GM20000 (cell line): Measurements from ENCODE around the gene AVPR2.

Source experiments
- DNase-seq: peaks from one replicate; pipeline ENCODE4 v3.0.0; 2012; ENCODE audit warnings: low spot score
- CTCF ChIP-seq: IDR thresholded peaks from 2 replicates; pipeline ENCODE4 v1.5.1; 2012; ENCODE audit warnings: mild to moderate bottlenecking, control low read depth; ENCODE audit errors: extremely low read depth, missing control alignments

AVPR2 gene

DNA sequence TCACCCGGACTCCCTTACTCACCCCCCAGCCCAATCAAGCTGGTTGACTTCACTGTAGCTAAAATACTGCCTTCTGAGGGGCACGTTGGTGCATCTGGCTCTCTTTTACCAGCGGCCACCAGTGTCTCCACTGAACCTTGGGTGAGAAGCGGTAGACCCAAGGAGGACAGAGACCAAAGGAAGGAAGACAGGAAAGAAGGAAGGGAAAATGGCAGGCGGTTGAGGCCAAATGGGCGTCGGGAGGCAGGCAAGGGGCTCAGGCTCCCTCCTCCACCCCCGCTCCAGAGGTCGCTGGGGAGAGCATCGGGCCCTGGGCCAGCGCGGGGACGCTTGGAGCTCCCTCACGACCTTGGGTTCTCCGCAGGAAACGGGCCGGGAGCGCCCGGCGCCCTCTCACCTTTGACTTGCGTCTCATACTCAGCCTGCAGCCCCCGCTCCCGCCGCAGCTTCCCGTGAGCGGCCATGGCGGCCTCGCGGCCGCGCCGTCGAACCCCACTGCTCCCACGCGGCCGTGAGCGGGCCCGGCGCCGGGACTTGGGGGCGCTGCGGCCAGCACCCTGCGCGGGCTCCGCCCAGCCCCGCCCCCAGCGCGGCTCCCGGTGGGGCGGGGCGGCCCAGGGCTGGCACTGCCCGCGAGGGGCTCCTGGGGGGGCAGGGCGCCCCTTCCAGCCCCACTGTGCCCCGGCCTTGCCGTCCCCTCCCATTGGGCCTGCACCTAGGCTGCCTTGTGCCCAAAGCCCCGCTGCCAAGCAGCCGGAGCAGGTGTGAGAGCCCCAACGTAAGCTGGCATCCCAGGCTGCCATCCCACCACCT lies 21.5 kb downstream of the AVPR2 start, which contains the start of gene ARHGAP4:
Gene ARHGAP4 (minus strand): TSS at position 526 of the 813 bp plus-strand sequence. CDS start 62 bp downstream, at position 464.
- DNase-seq, result peak; percentile 68

DNA sequence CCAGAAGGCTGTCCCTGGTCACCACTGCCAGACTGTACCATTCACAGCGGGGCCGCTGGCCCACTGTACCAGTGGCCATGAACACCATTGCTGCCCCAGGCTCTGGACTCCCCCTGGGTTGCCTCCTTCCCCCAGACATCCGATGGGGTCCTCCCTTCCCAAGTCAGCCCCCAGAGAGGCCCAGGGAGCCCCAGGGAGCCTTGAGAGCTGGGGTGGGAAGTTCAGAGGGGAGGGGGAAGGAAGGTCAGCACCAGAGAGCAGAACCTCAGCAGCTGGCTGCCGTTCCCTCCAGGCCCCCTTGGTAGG lies 22.0 kb downstream of the AVPR2 start:
- TF ChIP-seq CTCF, result no peak
- no peak for DNase-seq

More for the DNA sequence above, 21.5 kb downstream of the AVPR2 start, which contains the start of gene ARHGAP4:
- no peak for TF ChIP-seq CTCF

DNA sequence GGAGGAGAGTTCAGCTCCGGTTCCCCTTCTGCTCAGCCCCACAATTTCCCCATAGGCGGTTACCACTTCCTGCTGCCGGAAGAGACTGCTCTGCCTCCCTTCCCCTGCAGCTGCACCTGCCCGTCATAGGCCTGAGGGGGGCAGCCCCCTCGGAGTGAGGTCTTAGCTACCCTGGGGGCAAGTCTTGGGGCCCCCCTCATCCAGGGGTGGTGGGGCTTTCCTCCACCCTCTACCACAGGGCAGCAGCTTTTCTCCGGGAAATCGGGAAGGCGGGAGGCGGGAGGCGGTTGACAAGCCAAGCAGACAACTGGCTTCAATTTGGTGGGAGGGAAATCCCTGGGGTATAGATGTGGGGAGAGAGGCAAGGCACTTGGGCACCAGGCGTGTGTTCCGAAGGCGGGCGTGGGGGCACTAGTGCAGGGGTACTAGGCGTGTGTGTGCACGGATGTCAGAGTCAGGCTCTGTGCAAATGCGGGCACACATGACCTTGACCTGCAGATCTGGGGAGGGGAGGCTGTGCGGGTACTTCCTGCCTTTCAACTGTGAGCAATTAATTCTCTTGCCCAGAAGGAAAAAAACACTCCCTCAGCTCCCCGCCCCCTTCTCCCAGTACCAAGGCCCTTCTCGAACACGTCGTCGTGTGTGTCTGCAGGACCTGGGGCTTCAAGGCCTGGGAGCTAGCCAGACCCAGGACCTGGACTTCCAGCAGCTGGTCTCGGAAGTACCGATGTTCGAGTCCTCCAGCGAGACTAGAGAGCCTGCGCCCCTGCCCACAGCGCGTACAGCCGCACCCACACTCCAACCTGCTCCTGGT lies 22.6 kb downstream of the AVPR2 start:
- no peak for TF ChIP-seq CTCF
- peak; percentile 86 for DNase-seq

GRCh38 chrX:153927672-153927921 lies 23.1 kb downstream of the AVPR2 start:
- no peak for DNase-seq
- TF ChIP-seq CTCF, result no peak

DNA sequence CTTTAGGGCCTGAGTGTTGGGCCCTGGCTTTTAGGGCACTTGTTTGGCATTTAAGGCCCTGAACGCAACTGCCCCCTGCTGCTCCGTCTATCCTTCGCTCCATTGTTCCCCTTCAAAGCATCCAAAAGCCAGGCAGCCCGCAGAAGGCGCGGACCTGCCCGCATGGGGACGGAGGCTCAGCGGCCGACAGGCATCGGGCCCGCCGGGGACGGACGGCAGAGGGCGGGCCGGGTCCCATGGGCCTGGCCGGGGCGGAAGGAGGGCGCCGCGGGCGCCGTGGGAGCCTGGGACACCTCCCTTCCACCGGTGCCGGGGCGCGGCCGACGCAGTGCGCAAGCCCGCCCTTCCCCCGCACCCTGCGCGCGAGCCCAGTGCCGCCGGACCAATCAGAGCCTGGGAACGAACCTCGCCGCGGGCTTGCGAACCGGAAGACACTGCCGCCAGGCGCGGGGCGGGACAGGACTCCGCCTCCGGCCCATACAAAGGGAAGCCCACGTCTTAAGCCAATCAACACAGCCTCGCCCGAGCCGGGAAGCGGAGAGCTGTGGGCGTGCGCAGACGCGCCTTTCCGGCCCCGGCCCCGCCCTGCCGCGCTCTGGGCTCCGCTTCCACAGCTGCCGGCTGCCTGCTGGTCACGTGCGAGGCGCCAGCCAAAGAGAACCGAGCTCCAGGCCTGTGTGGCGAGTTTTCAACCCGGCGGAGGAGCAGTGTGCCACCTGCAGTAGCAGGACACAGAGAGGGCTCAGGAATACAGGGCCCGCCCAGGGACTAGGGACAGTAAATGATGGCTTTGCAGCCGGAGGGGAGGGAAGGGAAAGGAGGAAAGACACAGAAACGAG lies 23.7 kb downstream of the AVPR2 start:
- TF ChIP-seq CTCF, result no peak

GRCh38 chrX:153928846-153929245 lies 24.4 kb downstream of the AVPR2 start:
- no peak for DNase-seq
- TF ChIP-seq CTCF, result no peak

More for the DNA sequence above, 23.7 kb downstream of the AVPR2 start:
- DNase-seq, result peak; percentile 95

DNA sequence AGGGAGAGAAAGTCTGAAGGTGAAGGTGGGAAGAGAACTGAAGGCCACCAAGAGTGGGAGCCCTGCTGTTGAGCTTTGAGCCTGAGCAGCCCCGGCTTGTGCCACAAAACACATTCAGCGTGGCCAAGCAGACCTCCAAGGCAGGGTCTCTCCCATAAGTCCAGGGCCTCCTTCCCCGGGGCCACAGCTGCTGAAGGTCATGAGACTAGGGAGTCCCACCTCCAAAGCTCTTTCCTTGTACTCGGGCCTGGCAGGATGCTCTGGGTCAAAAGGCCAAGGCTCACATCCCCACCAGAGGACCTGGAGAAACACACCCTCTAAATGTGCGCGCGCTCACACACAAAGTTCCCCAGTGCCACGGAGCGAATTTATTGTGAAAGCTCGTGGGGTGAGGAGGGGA lies 25.1 kb downstream of the AVPR2 start:
- DNase-seq, result no peak
- TF ChIP-seq CTCF, result no peak
